ENCODE measurements around the gene EPHB1. TPM values are rescaled to one million over a fixed set of nuclear protein-coding genes. Genes with fewer than 3 reads are reported as not detected.

The EPHB1 gene
- total RNA-seq, 1 experiment from 2014 or later = 0.11 TPM

GRCh38 chr3:135085652-135086436 is 290.8 kb downstream of the EPHB1 start:
- Histone ChIP-seq H3K27me3 (replicated peaks; ENCODE audit: insufficient read depth, low read depth, low read length, poor library complexity) (peaks cover 3% of the 10 kb centered on the region), H3K4me3 (ENCODE audit: low read depth, low read length, poor library complexity, severe bottlenecking) (no peak overlapping the region), H3K36me3 (ENCODE audit: insufficient read depth, low read length, poor library complexity, severe bottlenecking) (no peaks in the 10 kb centered on the region), H3K27ac (ENCODE audit: low read depth, low read length, poor library complexity, severe bottlenecking) (no peak overlapping the region), H3K9me3 (ENCODE audit: low read depth, low read length, poor library complexity, severe bottlenecking) (no peaks in the 10 kb centered on the region), H3K4me1 (ENCODE audit: insufficient read depth, low read length, poor library complexity, severe bottlenecking) (no peaks in the 10 kb centered on the region)
- ChIA-PET CTCF (no interaction called here), POLR2A (ENCODE audit: low non-redundant PET) (no interaction called here)
- intact Hi-C loops (cut with micrococcal nuclease; ENCODE audit: unreplicated experiment) = no loop called here
- no peak for DNase-seq (ENCODE audit: low spot score)
- BruUV-seq (replicated peaks) = no TSS peak
- TF ChIP-seq CTCF (conservative IDR thresholded peaks at IDR 0.05; ENCODE audit: low read depth, low read length) = no peak
- no peak for TF ChIP-seq EZH2 (IDR thresholded peaks at IDR 0.05; ENCODE audit: borderline replicate concordance, low read depth, low read length, poor library complexity, severe bottlenecking)

- Histone ChIP-seq H3K4me1 (ENCODE audit: insufficient read depth, low read length, poor library complexity, severe bottlenecking) (no peaks in the 10 kb centered on the region), H3K9me3 (ENCODE audit: low read depth, low read length, poor library complexity, severe bottlenecking) (no peaks in the 10 kb centered on the region), H3K27ac (ENCODE audit: low read depth, low read length, poor library complexity, severe bottlenecking) (no peak overlapping the region), H3K27me3 (replicated peaks; ENCODE audit: insufficient read depth, low read depth, low read length, poor library complexity) (peaks cover 7% of the 10 kb centered on the region), H3K36me3 (ENCODE audit: insufficient read depth, low read length, poor library complexity, severe bottlenecking) (no peaks in the 10 kb centered on the region), H3K4me3 (ENCODE audit: low read depth, low read length, poor library complexity, severe bottlenecking) (no peak overlapping the region)
- DNase-seq (ENCODE audit: low spot score) = no peak
- BruUV-seq (replicated peaks) = no TSS peak
- intact Hi-C loops (cut with micrococcal nuclease; ENCODE audit: unreplicated experiment) = no loop called here
- ChIA-PET POLR2A (ENCODE audit: low non-redundant PET) (no interaction called here), CTCF (no interaction called here)
- TF ChIP-seq CTCF (conservative IDR thresholded peaks at IDR 0.05; ENCODE audit: low read depth, low read length) (no peak), EZH2 (IDR thresholded peaks at IDR 0.05; ENCODE audit: borderline replicate concordance, low read depth, low read length, poor library complexity, severe bottlenecking) (no peak)
These were observed 292.7 kb downstream of the EPHB1 start for GRCh38 chr3:135087782-135088181.

GRCh38 chr3:135089451-135089850 is 294.4 kb downstream of the EPHB1 start:
- H3K4me3 ChIP-seq (ENCODE audit: low read depth, low read length, poor library complexity, severe bottlenecking) = no peak overlapping the region
- intact Hi-C loops (cut with micrococcal nuclease; ENCODE audit: unreplicated experiment) = no loop called here
- H3K27ac ChIP-seq (ENCODE audit: low read depth, low read length, poor library complexity, severe bottlenecking) = no peak overlapping the region
- H3K27me3 ChIP-seq (replicated peaks; ENCODE audit: insufficient read depth, low read depth, low read length, poor library complexity) = peaks cover 7% of the 10 kb centered on the region
- ChIA-PET POLR2A (ENCODE audit: low non-redundant PET) (no interaction called here), CTCF (no interaction called here)
- H3K9me3 ChIP-seq (ENCODE audit: low read depth, low read length, poor library complexity, severe bottlenecking) = no peaks in the 10 kb centered on the region
- TF ChIP-seq CTCF (conservative IDR thresholded peaks at IDR 0.05; ENCODE audit: low read depth, low read length) (no peak), EZH2 (IDR thresholded peaks at IDR 0.05; ENCODE audit: borderline replicate concordance, low read depth, low read length, poor library complexity, severe bottlenecking) (no peak)
- no peaks in the 10 kb centered on the region for H3K4me1 ChIP-seq (ENCODE audit: insufficient read depth, low read length, poor library complexity, severe bottlenecking)
- DNase-seq (ENCODE audit: low spot score) = no peak
- BruUV-seq (replicated peaks) = no TSS peak
- H3K36me3 ChIP-seq (ENCODE audit: insufficient read depth, low read length, poor library complexity, severe bottlenecking) = no peaks in the 10 kb centered on the region

All from A673 (cell line).